HG03558 (cell line): Measurements from ENCODE around the gene RIC3.

Experiments used
- ATAC-seq: cut with Tn5 transposase; IDR thresholded peaks from one replicate; pipeline ENCODE4 v1.9.1; 2021; ENCODE audit warnings: moderate number of reproducible peaks; ENCODE audit not compliant: unreplicated experiment; ENCODE audit errors: extremely low read depth

Gene RIC3, protein sequence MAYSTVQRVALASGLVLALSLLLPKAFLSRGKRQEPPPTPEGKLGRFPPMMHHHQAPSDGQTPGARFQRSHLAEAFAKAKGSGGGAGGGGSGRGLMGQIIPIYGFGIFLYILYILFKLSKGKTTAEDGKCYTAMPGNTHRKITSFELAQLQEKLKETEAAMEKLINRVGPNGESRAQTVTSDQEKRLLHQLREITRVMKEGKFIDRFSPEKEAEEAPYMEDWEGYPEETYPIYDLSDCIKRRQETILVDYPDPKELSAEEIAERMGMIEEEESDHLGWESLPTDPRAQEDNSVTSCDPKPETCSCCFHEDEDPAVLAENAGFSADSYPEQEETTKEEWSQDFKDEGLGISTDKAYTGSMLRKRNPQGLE

DNA sequence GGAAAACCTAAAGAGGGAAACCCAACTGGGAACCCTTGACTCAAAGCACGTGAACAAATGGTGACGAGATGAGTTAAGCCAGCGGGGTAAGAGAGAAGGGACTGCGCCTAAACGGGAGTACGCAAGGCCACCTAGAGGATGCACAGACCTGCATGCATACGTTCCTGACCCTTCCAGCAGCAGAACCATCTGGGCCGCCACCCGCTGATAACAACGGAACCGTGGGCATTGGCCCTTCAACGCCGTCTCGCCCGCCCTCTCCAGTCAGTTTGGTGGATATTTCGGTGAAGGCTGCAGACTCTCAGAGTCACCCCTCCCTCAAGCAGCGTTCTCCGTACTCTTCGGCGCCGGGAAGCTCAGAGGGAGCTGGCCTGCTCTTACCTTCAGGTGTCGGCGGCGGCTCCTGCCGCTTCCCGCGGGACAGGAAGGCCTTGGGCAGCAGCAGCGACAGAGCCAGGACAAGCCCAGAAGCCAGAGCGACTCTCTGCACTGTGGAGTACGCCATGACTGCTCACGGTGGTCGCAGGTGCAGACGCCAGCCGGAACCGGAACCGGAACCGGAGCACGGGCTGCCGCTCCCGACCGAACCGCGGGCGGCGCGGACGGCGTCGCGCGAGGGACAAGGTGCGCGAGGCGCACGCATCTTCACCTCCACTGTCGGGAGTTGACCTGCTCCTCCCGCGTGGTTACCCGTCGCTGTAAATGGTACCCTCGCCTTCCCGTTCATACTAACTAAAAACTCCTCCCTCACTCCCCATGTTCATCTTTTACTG is at the start of gene RIC3:
Gene RIC3, minus strand, starts transcription at position 541 of the 773 bp plus-strand sequence. Its CDS starts 36 bp downstream, at position 505.
- ATAC-seq, result no peak

GRCh38 chr11:8218409-8218808 is 49.6 kb upstream of the RIC3 start:
- ATAC-seq, result no peak

GRCh38 chr11:8217926-8218325 is 49.1 kb upstream of the RIC3 start:
- no peak for ATAC-seq

- ATAC-seq, result no peak
Measured at GRCh38 chr11:8217136-8217535, 48.3 kb upstream of the RIC3 start.

GRCh38 chr11:8213376-8213775 is 44.6 kb upstream of the RIC3 start:
- no peak for ATAC-seq

DNA sequence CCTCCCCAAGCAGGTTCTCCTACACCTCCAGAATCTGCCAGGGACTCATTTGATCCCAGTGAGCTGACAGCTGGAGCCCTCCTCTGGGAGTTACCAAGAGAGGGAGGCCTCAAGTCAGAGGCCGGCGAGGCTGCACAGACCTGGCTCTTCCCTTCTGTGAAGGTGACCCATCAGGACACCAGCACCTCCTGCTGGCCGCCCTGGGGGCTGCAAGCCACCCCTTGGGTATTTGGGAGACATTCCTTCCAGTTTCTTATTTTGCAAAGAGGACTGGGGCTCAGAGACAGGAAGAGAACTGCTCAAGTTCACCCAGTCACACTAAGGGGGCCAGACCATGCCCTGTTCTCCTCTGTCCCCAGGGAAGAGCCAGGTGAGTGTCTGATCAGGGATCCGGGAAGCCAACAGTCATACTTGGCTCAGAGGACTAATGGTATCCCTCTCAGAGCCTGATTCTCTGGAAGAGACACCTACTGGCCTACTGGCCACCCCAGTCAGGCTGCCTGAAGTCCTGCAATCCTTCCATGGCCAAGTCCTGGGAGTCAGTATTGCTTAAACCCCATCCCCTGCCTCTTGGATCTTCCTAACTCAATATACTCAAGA is 40.5 kb upstream of the RIC3 start:
- ATAC-seq, result no peak

GRCh38 chr11:8207080-8208000 is 38.5 kb upstream of the RIC3 start:
- ATAC-seq, result no peak

DNA sequence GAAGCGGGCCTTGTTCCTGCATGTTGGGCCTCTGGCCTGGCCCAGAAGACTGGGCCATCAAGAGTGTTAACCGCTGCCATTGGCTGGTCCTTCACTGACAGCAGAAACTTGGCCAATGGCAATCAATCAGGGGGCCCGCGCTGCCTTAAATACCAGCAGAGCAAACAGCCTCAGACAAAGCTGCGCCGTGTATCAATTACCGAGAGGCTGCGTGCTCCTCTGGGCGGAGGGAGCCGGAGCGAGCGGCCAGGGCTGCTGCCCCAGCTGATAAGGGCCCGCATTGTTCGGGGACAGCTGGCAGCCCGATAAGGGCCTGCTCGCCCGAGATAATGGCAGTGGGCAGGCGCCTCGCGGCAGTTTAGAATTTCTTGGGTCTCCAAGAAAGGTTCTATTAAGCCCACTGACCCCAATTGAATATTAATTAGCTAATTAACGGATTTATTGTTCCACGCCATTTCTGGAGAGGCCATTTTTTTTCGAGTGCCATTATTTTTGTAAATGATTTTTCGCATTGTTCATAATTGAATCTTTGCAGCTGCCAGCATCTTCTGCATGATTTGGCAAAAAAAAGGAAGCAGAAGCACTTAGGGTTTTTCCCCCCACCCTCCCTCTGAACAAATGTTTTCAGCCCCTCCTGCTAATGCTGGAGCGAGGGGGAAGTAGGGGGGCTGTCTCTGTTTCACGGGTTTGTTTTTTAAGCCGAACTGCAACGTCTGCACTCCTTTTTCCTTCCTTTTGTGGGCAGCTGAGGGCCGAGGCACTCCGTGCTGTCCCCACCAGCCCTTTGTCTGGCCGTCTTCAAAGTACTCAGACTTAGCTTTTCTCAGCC is 37.6 kb upstream of the RIC3 start:
- no peak for ATAC-seq

- no peak for ATAC-seq
Measured at GRCh38 chr11:8205566-8205965, 36.7 kb upstream of the RIC3 start.

DNA sequence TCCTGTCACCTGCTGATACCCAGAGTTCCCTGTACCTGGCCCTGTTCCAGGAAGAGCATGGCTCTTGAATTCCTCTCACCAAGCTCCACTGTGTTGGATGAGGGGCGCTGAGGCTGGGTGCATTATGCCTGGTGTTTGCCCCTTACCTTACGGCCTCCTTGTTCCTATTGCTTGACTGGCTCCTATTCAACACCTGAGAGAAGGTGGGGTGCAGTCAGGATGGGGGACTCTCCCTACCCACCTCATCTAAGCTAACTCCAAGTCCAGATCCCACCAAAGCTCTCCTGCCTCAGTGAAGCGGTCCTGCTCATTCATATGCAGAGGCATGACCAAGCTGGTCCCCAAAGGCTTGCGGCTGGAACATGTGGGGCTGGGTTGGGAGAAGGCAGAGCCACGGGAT is 35.8 kb upstream of the RIC3 start:
- ATAC-seq, result no peak

GRCh38 chr11:8204025-8204424 is 35.2 kb upstream of the RIC3 start:
- ATAC-seq, result no peak

DNA sequence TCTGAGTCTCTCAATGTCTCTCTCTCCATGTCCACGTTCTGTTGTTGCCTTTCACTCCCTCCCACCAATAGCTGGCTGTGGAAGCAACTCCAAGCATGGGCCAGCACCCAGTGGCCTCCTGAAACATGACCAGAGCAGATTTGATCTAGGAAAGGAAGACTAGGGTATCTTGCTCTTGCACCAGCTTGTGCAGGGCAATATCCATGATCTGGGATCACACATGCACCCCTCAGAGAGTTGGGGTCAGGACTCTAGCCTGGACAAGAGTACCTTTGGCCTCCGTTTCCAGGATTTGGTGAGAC is 34.5 kb upstream of the RIC3 start:
- ATAC-seq, result no peak

GRCh38 chr11:8202516-8203413 is 33.9 kb upstream of the RIC3 start:
- no peak for ATAC-seq

- ATAC-seq, result peak; percentile 65
Measured at GRCh38 chr11:8201644-8202365, 33.0 kb upstream of the RIC3 start.

DNA sequence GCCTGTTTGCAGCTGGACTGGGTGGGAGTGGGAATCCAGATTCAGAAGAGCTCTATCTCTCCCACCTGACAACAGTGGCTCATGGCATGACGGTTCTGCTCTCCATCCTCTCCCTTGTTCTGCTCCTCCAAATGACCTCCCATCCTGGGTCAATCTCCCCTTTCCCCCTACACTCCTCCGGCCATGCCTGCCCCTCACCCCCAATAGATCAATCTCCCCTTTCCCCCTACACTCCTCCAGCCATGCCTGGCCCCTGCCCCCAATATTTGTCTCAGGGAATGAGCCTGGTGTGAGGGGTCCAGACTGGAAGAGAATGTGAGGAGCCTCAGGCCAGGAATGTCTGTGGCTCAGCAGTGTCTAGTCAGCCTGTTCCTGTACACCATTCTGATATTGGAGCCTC is 30.9 kb upstream of the RIC3 start:
- ATAC-seq, result no peak

- ATAC-seq, result no peak
Measured at GRCh38 chr11:8196749-8197148, 27.9 kb upstream of the RIC3 start.

GRCh38 chr11:8194956-8195355 is 26.1 kb upstream of the RIC3 start:
- no peak for ATAC-seq

- no peak for ATAC-seq
Measured at GRCh38 chr11:8192896-8193209, 24.0 kb upstream of the RIC3 start.
